Activated naive CD8-positive, alpha-beta T cell treated with anti-CD3 and anti-CD28 coated beads, Interleukin-2, amount 50 U/mL, for 24 hours (primary cell): Measurements from ENCODE around the gene VIP.
"Not testable (repeated sequence)": the region's sequence is repeated elsewhere in the genome, so short reads cannot be mapped to it uniquely, and the experiment has no call there.

ENCODE experiments used
- ATAC-seq: fragments of 150-1000 bp; cut with Tn5 transposase; one replicate; pipeline ENCODE4 v1.10.0; 2021
- DNase-seq: peaks from one replicate; pipeline ENCODE4 v3.0.0; 2021
- H3K27ac Mint-ChIP-seq: one replicate; pipeline ENCODE4 v1.8.0; 2021; ENCODE audit warnings: mild to moderate bottlenecking, mixed read lengths
- H3K27me3 Mint-ChIP-seq: one replicate; pipeline ENCODE4 v1.8.0; 2021; ENCODE audit warnings: mixed read lengths
- H3K36me3 Mint-ChIP-seq: one replicate; pipeline ENCODE4 v1.8.0; 2021; ENCODE audit warnings: low read depth, mixed read lengths
- H3K4me1 Mint-ChIP-seq: one replicate; pipeline ENCODE4 v1.8.0; 2021; ENCODE audit warnings: mixed read lengths
- H3K4me3 Mint-ChIP-seq: one replicate; pipeline ENCODE4 v1.8.0; 2021; ENCODE audit warnings: mild to moderate bottlenecking, moderate library complexity, mixed read lengths
- H3K9me3 Mint-ChIP-seq: one replicate; pipeline ENCODE4 v1.8.0; 2021; ENCODE audit warnings: mixed read lengths

The VIP gene

GRCh38 chr6:152750694-152751093 is at the start of gene VIP:
VIP (plus strand) TSS chr6:152750797; CDS start chr6:152752178, 1,381 bp downstream.
- no peaks in the 10 kb centered on the region for H3K36me3 Mint-ChIP-seq
- H3K4me3 Mint-ChIP-seq, result no peak within 1 kb of the TSS
- no peaks in the 10 kb centered on the region for H3K27me3 Mint-ChIP-seq
- H3K9me3 Mint-ChIP-seq, result no peaks in the 10 kb centered on the region
- ATAC-seq, result no peak
- H3K4me1 Mint-ChIP-seq, result no peaks in the 10 kb centered on the region
- no peak for DNase-seq
- no peak within 1 kb of the TSS for H3K27ac Mint-ChIP-seq

DNA sequence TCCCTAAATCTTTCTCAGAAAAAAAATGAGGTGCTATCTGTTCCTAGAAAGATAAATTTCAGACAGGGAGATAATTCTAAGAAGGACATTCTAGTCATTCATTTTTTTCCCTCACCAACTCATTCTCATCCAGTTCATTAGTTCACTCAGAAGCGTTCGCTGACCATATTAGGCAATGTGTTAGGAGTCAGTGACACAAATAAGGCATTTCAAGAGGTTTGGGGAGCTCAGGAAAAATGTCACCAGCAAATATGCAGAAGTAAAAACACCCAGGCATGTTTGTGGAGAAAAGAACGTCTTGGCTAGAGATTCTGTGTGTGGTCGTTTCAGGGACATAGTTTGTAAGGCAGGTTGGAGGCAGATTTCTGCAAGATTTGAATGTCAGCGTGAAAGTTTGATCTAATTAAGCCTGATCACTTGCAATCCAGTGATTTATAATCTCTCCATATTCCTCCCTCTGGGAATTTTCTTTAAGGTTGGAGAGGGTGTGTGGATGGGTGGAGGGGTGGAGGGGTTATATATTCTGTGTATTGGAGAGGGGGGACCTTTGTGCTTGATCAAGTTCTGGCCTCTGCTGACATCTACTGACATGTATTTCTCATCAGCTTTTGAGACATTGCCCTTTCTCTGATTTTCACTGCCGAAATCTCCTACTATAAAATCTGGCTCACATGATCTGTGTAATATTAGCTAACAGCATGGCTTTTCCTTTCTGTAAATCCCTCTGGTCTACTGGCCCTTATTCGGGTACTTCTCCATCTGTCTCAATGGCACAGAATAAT is 49.3 kb upstream of the VIP start:
- no peaks in the 10 kb centered on the region for H3K36me3 Mint-ChIP-seq
- no peak for DNase-seq
- no peaks in the 10 kb centered on the region for H3K9me3 Mint-ChIP-seq
- H3K4me1 Mint-ChIP-seq, result no peaks in the 10 kb centered on the region
- no peak overlapping the region for H3K27ac Mint-ChIP-seq
- ATAC-seq, result no peak
- H3K4me3 Mint-ChIP-seq, result no peak overlapping the region
- H3K27me3 Mint-ChIP-seq, result peaks cover 19% of the 10 kb centered on the region

- Mint-ChIP-seq H3K36me3 (no peaks in the 10 kb centered on the region), H3K4me1 (no peaks in the 10 kb centered on the region), H3K27me3 (peaks cover 19% of the 10 kb centered on the region), H3K4me3 (no peak overlapping the region), H3K9me3 (no peaks in the 10 kb centered on the region), H3K27ac (no peak overlapping the region)
- no peak for DNase-seq
- ATAC-seq, result no peak
Observed at GRCh38 chr6:152701863-152702401, 48.7 kb upstream of the VIP start.

DNA sequence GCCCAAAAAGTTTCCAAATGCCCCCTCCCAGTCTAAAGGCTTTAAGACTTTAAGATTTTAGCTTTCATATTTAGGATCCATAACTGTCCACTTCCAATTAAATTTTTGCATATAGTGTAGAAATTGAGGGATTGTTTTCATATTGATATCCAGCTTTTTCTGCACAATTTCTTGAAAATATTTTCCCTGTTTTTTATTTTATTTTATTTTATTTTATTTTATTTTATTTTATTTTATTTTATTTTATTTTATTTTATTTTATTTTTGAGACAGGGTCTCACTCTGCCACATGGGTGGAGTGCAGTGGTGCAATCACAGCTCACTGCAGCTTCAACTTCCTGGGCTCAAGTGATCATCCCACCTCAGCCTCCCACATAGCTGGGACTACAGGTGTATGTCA is 46.8 kb upstream of the VIP start:
- H3K27ac Mint-ChIP-seq, result not testable (repeated sequence)
- H3K27me3 Mint-ChIP-seq, result peaks cover 14% of the 10 kb centered on the region

DNA sequence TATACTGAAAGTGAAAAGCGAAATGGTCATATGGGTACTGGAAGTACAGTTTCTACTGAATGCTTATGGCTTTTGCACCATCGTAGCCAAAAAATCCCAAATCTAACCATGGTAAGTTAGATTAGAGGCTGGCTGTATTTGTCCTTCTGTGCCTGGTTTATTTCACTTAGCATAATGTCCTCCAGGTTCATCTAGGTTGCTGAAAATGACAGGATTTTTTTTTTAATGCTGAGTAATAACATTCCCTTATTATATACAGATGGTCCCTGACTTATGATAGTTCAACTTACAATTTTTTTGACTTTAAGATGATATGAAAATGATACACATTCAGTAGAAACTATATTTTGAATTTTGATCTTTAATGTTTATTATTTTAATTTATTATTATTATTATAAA is 45.3 kb upstream of the VIP start:
- H3K27ac Mint-ChIP-seq, result no peak overlapping the region
- no peak for DNase-seq
- ATAC-seq, result no peak
- peaks cover 10% of the 10 kb centered on the region for H3K27me3 Mint-ChIP-seq
- peaks cover 4% of the 10 kb centered on the region for H3K9me3 Mint-ChIP-seq
- no peaks in the 10 kb centered on the region for H3K36me3 Mint-ChIP-seq
- no peaks in the 10 kb centered on the region for H3K4me1 Mint-ChIP-seq
- H3K4me3 Mint-ChIP-seq, result no peak overlapping the region

More for the DNA sequence above, 46.8 kb upstream of the VIP start:
- H3K9me3 Mint-ChIP-seq, H3K4me3 Mint-ChIP-seq, H3K4me1 Mint-ChIP-seq, ATAC-seq, DNase-seq, H3K36me3 Mint-ChIP-seq: not testable (repeated sequence)

DNA sequence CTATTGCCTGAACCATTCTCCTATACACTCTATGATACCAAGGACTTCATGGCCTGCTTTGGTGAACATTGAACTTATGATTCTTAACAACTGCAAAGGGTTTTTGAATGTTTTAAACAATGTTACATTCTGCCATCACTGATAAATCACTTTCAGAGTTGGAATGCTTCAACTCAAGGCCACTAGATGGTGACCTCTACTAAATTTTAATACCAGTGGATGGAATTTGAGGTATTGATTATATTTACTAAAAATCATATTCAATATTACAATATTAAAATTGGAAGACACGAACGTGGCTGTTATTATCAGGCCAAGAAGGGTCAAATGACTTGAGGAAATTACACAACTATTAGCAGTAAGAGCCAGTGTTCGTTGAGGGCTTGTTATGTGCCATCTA is 34.3 kb upstream of the VIP start:
- no peak for DNase-seq
- Mint-ChIP-seq H3K9me3 (peaks cover 15% of the 10 kb centered on the region), H3K27me3 (no peaks in the 10 kb centered on the region), H3K4me3 (no peak overlapping the region), H3K4me1 (no peaks in the 10 kb centered on the region), H3K27ac (no peak overlapping the region), H3K36me3 (no peaks in the 10 kb centered on the region)
- no peak for ATAC-seq

GRCh38 chr6:152720974-152721373 is 29.6 kb upstream of the VIP start:
- Mint-ChIP-seq H3K27ac (no peak overlapping the region), H3K27me3 (no peaks in the 10 kb centered on the region), H3K36me3 (no peaks in the 10 kb centered on the region), H3K4me1 (no peaks in the 10 kb centered on the region), H3K9me3 (no peaks in the 10 kb centered on the region), H3K4me3 (no peak overlapping the region)
- ATAC-seq (no peak), DNase-seq (no peak)

- H3K36me3 Mint-ChIP-seq, result no peaks in the 10 kb centered on the region
- H3K4me3 Mint-ChIP-seq, result no peak overlapping the region
- no peaks in the 10 kb centered on the region for H3K4me1 Mint-ChIP-seq
- no peaks in the 10 kb centered on the region for H3K27me3 Mint-ChIP-seq
- ATAC-seq, result no peak
- H3K9me3 Mint-ChIP-seq, result no peaks in the 10 kb centered on the region
- H3K27ac Mint-ChIP-seq, result no peak overlapping the region
- no peak for DNase-seq
Observed at GRCh38 chr6:152721956-152722355, 28.6 kb upstream of the VIP start.

GRCh38 chr6:152723398-152723797 is 27.2 kb upstream of the VIP start:
- no peaks in the 10 kb centered on the region for H3K4me1 Mint-ChIP-seq
- no peak overlapping the region for H3K4me3 Mint-ChIP-seq
- ATAC-seq (no peak), DNase-seq (no peak)
- H3K36me3 Mint-ChIP-seq, result no peaks in the 10 kb centered on the region
- H3K9me3 Mint-ChIP-seq, result no peaks in the 10 kb centered on the region
- no peak overlapping the region for H3K27ac Mint-ChIP-seq
- no peaks in the 10 kb centered on the region for H3K27me3 Mint-ChIP-seq

- Mint-ChIP-seq H3K27ac (no peak overlapping the region), H3K4me3 (no peak overlapping the region), H3K36me3 (no peaks in the 10 kb centered on the region), H3K9me3 (no peaks in the 10 kb centered on the region), H3K4me1 (no peaks in the 10 kb centered on the region), H3K27me3 (no peaks in the 10 kb centered on the region)
- DNase-seq (no peak), ATAC-seq (no peak)
Observed at GRCh38 chr6:152726313-152726712, 24.3 kb upstream of the VIP start.

GRCh38 chr6:152727507-152727906 is 23.1 kb upstream of the VIP start:
- Mint-ChIP-seq H3K4me1 (no peaks in the 10 kb centered on the region), H3K27me3 (no peaks in the 10 kb centered on the region), H3K9me3 (no peaks in the 10 kb centered on the region), H3K4me3 (no peak overlapping the region), H3K36me3 (no peaks in the 10 kb centered on the region), H3K27ac (no peak overlapping the region)
- ATAC-seq, result no peak
- DNase-seq, result no peak

DNA sequence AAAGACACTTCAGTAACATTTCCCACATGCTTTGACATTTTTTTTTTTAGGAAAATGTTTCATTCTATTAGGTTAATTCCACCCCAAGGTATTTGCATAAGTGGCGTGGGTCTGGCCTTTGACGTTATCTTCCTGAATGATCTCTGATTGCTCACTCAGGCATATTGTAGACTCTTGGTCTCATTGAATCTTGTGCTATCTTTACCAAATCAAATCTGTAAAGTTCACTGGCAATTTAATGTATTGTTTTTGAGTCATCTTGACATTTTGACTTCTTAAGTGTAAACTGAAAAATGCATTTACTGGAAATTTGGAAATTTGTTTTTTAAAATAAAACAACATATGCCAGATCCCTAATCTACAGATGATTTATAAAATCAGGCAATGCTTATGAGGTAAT is 16.0 kb upstream of the VIP start:
- no peak for ATAC-seq
- no peaks in the 10 kb centered on the region for H3K36me3 Mint-ChIP-seq
- H3K9me3 Mint-ChIP-seq, result no peaks in the 10 kb centered on the region
- no peak overlapping the region for H3K27ac Mint-ChIP-seq
- H3K27me3 Mint-ChIP-seq, result no peaks in the 10 kb centered on the region
- no peak for DNase-seq
- no peak overlapping the region for H3K4me3 Mint-ChIP-seq
- H3K4me1 Mint-ChIP-seq, result no peaks in the 10 kb centered on the region

DNA sequence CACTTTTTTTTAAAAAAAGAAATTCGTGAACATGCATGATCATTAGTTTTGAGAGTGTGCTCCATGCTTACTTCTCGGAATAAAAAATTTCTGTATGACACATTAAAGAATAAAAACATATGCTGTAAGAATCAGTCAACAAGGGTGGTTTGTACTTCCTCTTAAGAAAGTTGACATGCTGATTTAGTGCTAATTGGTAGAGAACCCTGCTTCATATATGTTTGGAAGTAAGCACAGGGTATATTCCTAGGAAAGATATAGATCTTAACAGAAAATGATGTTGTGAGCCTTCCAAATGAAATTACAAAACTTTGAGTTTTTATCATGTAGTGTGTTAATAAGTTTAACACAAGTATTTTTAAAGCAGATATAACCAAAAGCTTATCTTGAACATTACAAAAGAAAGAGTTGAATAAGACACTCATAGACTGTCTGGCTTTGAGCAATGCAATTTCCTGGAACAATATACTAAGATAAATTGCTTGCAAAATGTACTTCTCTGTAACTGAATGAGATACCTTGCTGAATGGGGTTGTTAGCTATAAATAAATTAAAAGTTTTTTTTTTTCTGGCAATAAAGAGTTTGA is 13.8 kb upstream of the VIP start:
- no peak overlapping the region for H3K27ac Mint-ChIP-seq
- no peak for ATAC-seq

DNA sequence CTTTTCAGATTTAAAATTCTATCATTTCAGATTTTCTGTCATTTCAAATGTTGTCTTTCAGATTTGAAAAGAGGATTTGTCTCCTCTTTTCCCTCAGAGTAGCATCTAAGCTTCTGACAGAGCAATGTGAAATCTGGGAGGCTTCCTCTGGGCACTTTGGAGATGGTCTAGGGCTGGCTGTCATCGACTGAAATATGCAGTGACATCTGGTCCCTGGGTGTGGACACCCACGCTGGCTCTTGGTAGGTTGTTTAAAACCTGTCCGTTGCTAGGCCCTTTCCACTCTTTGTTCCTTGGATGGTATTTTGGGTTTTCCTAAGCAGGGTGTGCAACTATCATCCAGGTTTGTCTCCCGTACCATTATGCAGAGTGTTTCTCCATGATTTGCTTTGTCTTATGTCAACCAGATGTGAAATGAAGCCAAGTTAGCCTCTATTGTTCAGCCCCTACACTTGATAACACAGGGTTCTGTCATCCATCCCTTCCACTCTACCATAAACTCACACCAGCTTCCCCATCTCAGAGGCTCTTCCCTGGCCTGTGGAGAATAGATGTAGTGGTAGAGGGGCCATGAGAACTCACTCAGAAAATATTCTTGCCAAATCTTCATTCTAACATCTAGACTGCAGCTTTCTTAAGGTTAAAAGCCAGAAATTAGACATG is 5.0 kb upstream of the VIP start:
- Mint-ChIP-seq H3K9me3 (no peaks in the 10 kb centered on the region), H3K36me3 (no peaks in the 10 kb centered on the region), H3K4me1 (no peaks in the 10 kb centered on the region), H3K27ac (no peak overlapping the region), H3K27me3 (no peaks in the 10 kb centered on the region), H3K4me3 (no peak overlapping the region)
- ATAC-seq (no peak), DNase-seq (no peak)

More for the DNA sequence above, 13.8 kb upstream of the VIP start:
- no peaks in the 10 kb centered on the region for H3K27me3 Mint-ChIP-seq
- no peak for DNase-seq
- H3K9me3 Mint-ChIP-seq, result no peaks in the 10 kb centered on the region
- no peaks in the 10 kb centered on the region for H3K36me3 Mint-ChIP-seq
- H3K4me1 Mint-ChIP-seq, result no peaks in the 10 kb centered on the region
- H3K4me3 Mint-ChIP-seq, result no peak overlapping the region

- no peak overlapping the region for H3K4me3 Mint-ChIP-seq
- no peaks in the 10 kb centered on the region for H3K4me1 Mint-ChIP-seq
- H3K9me3 Mint-ChIP-seq, result no peaks in the 10 kb centered on the region
- ATAC-seq (no peak), DNase-seq (no peak)
- no peaks in the 10 kb centered on the region for H3K36me3 Mint-ChIP-seq
- H3K27me3 Mint-ChIP-seq, result no peaks in the 10 kb centered on the region
- H3K27ac Mint-ChIP-seq, result no peak overlapping the region
Observed at GRCh38 chr6:152746172-152746553, 4.4 kb upstream of the VIP start.
